A673 (cell line): ENCODE results near the gene CLEC3B.

ENCODE experiments used
- CTCF ChIP-seq: fragments of 300-800, 200-600 bp; sonication (generic); conservative IDR thresholded peaks from 2 replicates; pipeline ENCODE4 v1.5.1; 2017; ENCODE audit warnings: low read depth, mild to moderate bottlenecking, antibody characterized with exemption, low read length, moderate library complexity, mixed read lengths
- EZH2 ChIP-seq: fragments of 200-600 bp; sonication (generic); IDR thresholded peaks from 2 replicates; pipeline ENCODE4 v1.6.1; 2017; ENCODE audit warnings: borderline replicate concordance, low read depth, mild to moderate bottlenecking, mixed read lengths, antibody characterized with exemption, low read length; ENCODE audit not compliant: poor library complexity, severe bottlenecking

- no peak for TF ChIP-seq EZH2
- no peak for TF ChIP-seq CTCF
These were observed 25.6 kb downstream of the CLEC3B start for GRCh38 chr3:45051685-45052084.
